IMR-90 (cell line): ENCODE results near the gene SRMS. TPM values are rescaled to one million over a fixed set of nuclear protein-coding genes. Genes with fewer than 3 reads are reported as not detected.

Experiments used
- ATAC-seq: fragments of 200-7000 bp; cut with Tn5 transposase; 2 replicates; pipeline ENCODE4 v1.9.1; 2020; ENCODE audit warnings: low read depth, mild to moderate bottlenecking, moderate library complexity
- BruUV-seq: library from RNA; stranded (reverse); fragments of 400-500 nt; replicated peaks from 2 replicates; lab custom pipeline; 2021; lab: Mats Ljungman, UMichigan
- CTCF ChIA-PET: fragments of 300-600 bp; formaldehyde crosslinking; extraction: SDS; loops from one replicate; lab custom pipeline; 2021; ENCODE audit warnings: antibody characterized with exemption; lab: Yijun Ruan, JAX
- POLR2A ChIA-PET: fragments of 300-600 bp; sonication (Branson Sonifier 250); formaldehyde crosslinking; loops from one replicate; lab custom pipeline; 2022; ENCODE audit warnings: antibody characterized with exemption; ENCODE audit not compliant: unreplicated experiment; lab: Charles Lee
- DNase-seq: peaks from one replicate; pipeline ENCODE4 v3.0.0; 2013
- H2AFZ ChIP-seq: replicated peaks from 2 replicates; pipeline ENCODE3; 2013; ENCODE audit warnings: low read length, mild to moderate bottlenecking; ENCODE audit not compliant: poor library complexity
- H2AK5ac ChIP-seq: 2 replicates; pipeline ENCODE4 v1.6.1; 2013; ENCODE audit warnings: low read depth, low read length, inconsistent platforms
- H2AK9ac ChIP-seq: replicated peaks from 2 replicates; pipeline ENCODE3; 2013; ENCODE audit warnings: mild to moderate bottlenecking, low read depth, low read length, moderate library complexity; ENCODE audit not compliant: poor library complexity
- H2BK120ac ChIP-seq: 2 replicates; pipeline ENCODE4 v1.6.1; 2013; ENCODE audit warnings: low read depth, low read length, inconsistent platforms
- H2BK15ac ChIP-seq: 3 replicates; pipeline ENCODE4 v1.6.1; 2013; ENCODE audit warnings: low read depth, low read length, inconsistent platforms
- H2BK20ac ChIP-seq: 2 replicates; pipeline ENCODE4 v1.6.1; 2013; ENCODE audit warnings: low read depth, mild to moderate bottlenecking, inconsistent platforms, low read length, moderate library complexity
- H2BK5ac ChIP-seq: 2 replicates; pipeline ENCODE4 v1.6.1; 2013; ENCODE audit warnings: mild to moderate bottlenecking, low read depth, low read length, inconsistent platforms; ENCODE audit not compliant: poor library complexity, severe bottlenecking
- H3K14ac ChIP-seq: replicated peaks from 2 replicates; pipeline ENCODE4 v1.6.1; 2013; ENCODE audit warnings: low read depth, low read length, inconsistent platforms
- H3K18ac ChIP-seq: 2 replicates; pipeline ENCODE4 v1.6.1; 2013; ENCODE audit warnings: low read depth, low read length, control low read depth
- H3K23ac ChIP-seq: 2 replicates; pipeline ENCODE4 v1.6.1; 2013; ENCODE audit warnings: low read depth, low read length, inconsistent platforms
- H3K27ac ChIP-seq: 2 replicates; pipeline ENCODE4 v1.5.1; 2013; ENCODE audit warnings: mild to moderate bottlenecking, control low read depth, low read length; ENCODE audit not compliant: insufficient read depth
- H3K27me3 ChIP-seq: 2 replicates; pipeline ENCODE4 v1.6.1; 2013; ENCODE audit warnings: low read length; ENCODE audit not compliant: control insufficient read depth, insufficient read depth
- H3K36me3 ChIP-seq: 2 replicates; pipeline ENCODE4 v1.6.1; 2013; ENCODE audit warnings: low read length, mixed read lengths; ENCODE audit not compliant: control insufficient read depth, insufficient read depth
- H3K4ac ChIP-seq: 2 replicates; pipeline ENCODE4 v1.6.1; 2013; ENCODE audit warnings: low read depth, low read length, inconsistent platforms
- H3K4me1 ChIP-seq: 2 replicates; pipeline ENCODE4 v1.6.1; 2013; ENCODE audit warnings: low read length, mixed read lengths; ENCODE audit not compliant: control insufficient read depth, insufficient read depth
- H3K4me2 ChIP-seq: 2 replicates; pipeline ENCODE4 v1.6.1; 2013; ENCODE audit warnings: low read depth, mild to moderate bottlenecking, control low read depth, low read length, moderate library complexity
- H3K4me3 ChIP-seq: 2 replicates; pipeline ENCODE4 v1.5.1; 2013; ENCODE audit warnings: low read depth, mild to moderate bottlenecking, control low read depth, low read length, moderate library complexity; ENCODE audit not compliant: insufficient read depth
- H3K56ac ChIP-seq: 2 replicates; pipeline ENCODE4 v1.6.1; 2013; ENCODE audit warnings: low read length, inconsistent platforms; ENCODE audit not compliant: insufficient read depth; ENCODE audit errors: extremely low read depth
- H3K79me1 ChIP-seq, 2 experiments: 2 replicates each; pipeline ENCODE4 v1.6.1; 2013; ENCODE audit warnings: low read length in 2 of 2, inconsistent platforms in 1 of 2, low read depth in 1 of 2
- H3K9ac ChIP-seq: 2 replicates; pipeline ENCODE4 v1.6.1; 2013; ENCODE audit warnings: low read depth, low read length, control low read depth
- H3K9me1 ChIP-seq: 2 replicates; pipeline ENCODE4 v1.6.1; 2013; ENCODE audit warnings: low read length, inconsistent platforms; ENCODE audit not compliant: insufficient read depth
- H3K9me3 ChIP-seq: 2 replicates; pipeline ENCODE4 v1.6.1; 2013; ENCODE audit warnings: low read length; ENCODE audit not compliant: control insufficient read depth, insufficient read depth
- H4K20me1 ChIP-seq: 2 replicates; pipeline ENCODE4 v1.6.1; 2013; ENCODE audit warnings: low read length, inconsistent platforms; ENCODE audit not compliant: insufficient read depth
- H4K5ac ChIP-seq: 2 replicates; pipeline ENCODE4 v1.6.1; 2013; ENCODE audit warnings: mild to moderate bottlenecking, low read depth, low read length, control low read depth
- H4K8ac ChIP-seq, 2 experiments: 2 replicates each; pipeline ENCODE4 v1.6.1; 2013; ENCODE audit warnings: low read depth in 2 of 2, low read length in 2 of 2, control low read depth in 1 of 2, inconsistent platforms in 1 of 2
- H4K91ac ChIP-seq: 2 replicates; pipeline ENCODE4 v1.6.1; 2013; ENCODE audit warnings: low read depth, low read length, inconsistent platforms; ENCODE audit not compliant: insufficient read depth
- BHLHE40 ChIP-seq: fragments of 150-350 bp; IDR thresholded peaks from 2 replicates; pipeline ENCODE4 v1.6.1; 2016; ENCODE audit warnings: mild to moderate bottlenecking, low read depth, low read length
- CEBPB ChIP-seq: IDR thresholded peaks from 2 replicates; pipeline ENCODE4 v1.6.1; 2012; ENCODE audit warnings: low read depth, low read length, improper control_type of control experiment
- CHD1 ChIP-seq: IDR thresholded peaks from 2 replicates; pipeline ENCODE4 v1.6.1; 2012; ENCODE audit warnings: low read depth, low read length, improper control_type of control experiment
- CTCF ChIP-seq: conservative IDR thresholded peaks from 2 replicates; pipeline ENCODE4 v1.5.1; 2012; ENCODE audit warnings: mild to moderate bottlenecking, low read depth, low read length, improper control_type of control experiment
- ELK1 ChIP-seq: fragments of 150-350 bp; IDR thresholded peaks from 2 replicates; pipeline ENCODE4 v1.6.1; 2016; ENCODE audit warnings: low read depth, mild to moderate bottlenecking, low read length, moderate library complexity, borderline replicate concordance
- FOS ChIP-seq: fragments of 150-350 bp; IDR thresholded peaks from 2 replicates; pipeline ENCODE4 v1.6.1; 2016; ENCODE audit warnings: low read depth, low read length
- MAFK ChIP-seq: IDR thresholded peaks from 2 replicates; pipeline ENCODE4 v1.6.1; 2012; ENCODE audit warnings: low read depth, low read length, improper control_type of control experiment
- MAZ ChIP-seq: IDR thresholded peaks from 2 replicates; pipeline ENCODE4 v1.6.1; 2012; ENCODE audit warnings: low read depth, mild to moderate bottlenecking, low read length, improper control_type of control experiment, moderate library complexity, borderline replicate concordance
- MXI1 ChIP-seq: IDR thresholded peaks from 2 replicates; pipeline ENCODE4 v1.6.1; 2012; ENCODE audit warnings: low read depth, mild to moderate bottlenecking, low read length, moderate library complexity, borderline replicate concordance
- NFE2L2 ChIP-seq: fragments of 150-350 bp; IDR thresholded peaks from 2 replicates; pipeline ENCODE4 v1.6.1; 2016; ENCODE audit warnings: low read depth, mild to moderate bottlenecking, low read length
- POLR2A ChIP-seq: IDR thresholded peaks from 2 replicates; pipeline ENCODE4 v1.6.1; 2012; ENCODE audit warnings: mild to moderate bottlenecking, low read depth, low read length
- RAD21 ChIP-seq: IDR thresholded peaks from 2 replicates; pipeline ENCODE4 v1.6.1; 2012; ENCODE audit warnings: low read length, improper control_type of control experiment
- RCOR1 ChIP-seq: IDR thresholded peaks from 2 replicates; pipeline ENCODE4 v1.6.1; 2012; ENCODE audit warnings: mild to moderate bottlenecking, low read length, improper control_type of control experiment; ENCODE audit not compliant: insufficient replicate concordance
- RFX5 ChIP-seq: IDR thresholded peaks from 2 replicates; pipeline ENCODE4 v1.8.0; 2012; ENCODE audit warnings: low read depth, mild to moderate bottlenecking, low read length, moderate library complexity
- SMC3 ChIP-seq: fragments of 150-350 bp; IDR thresholded peaks from 2 replicates; pipeline ENCODE4 v1.6.1; 2016; ENCODE audit warnings: low read depth, mild to moderate bottlenecking, antibody characterized with exemption, low read length, moderate library complexity
- USF2 ChIP-seq: fragments of 150-350 bp; IDR thresholded peaks from 2 replicates; pipeline ENCODE4 v1.6.1; 2017; ENCODE audit warnings: mild to moderate bottlenecking, antibody characterized with exemption, low read length, low read depth
- WGBS, 2 experiments: methylation state at CpG; one replicate each; pipeline versions ENCODE4 v1.1.5 to v1.1.7; 2013; ENCODE audit warnings: missing lambda C conversion rate in 2 of 2; ENCODE audit not compliant: insufficient read length in 1 of 2; ENCODE audit errors: extremely low coverage in 2 of 2; 5-methylcytosine and 5-hydroxymethylcytosine counted together
- dilution Hi-C: fragments of 300-500 bp; cut with HindIII; formaldehyde crosslinking; loops from one replicate; pipeline ENCODE4 v1.14.3; 2018; ENCODE audit warnings: low sequenced_read_pairs; ENCODE audit not compliant: unreplicated experiment
- in situ Hi-C: fragments of 300-500 bp; cut with MboI; formaldehyde crosslinking; loops from 3 replicates; pipeline ENCODE4 v1.14.3; 2019; ENCODE audit warnings: low sequenced_read_pairs, inconsistent platforms, mixed read lengths
- intact Hi-C: fragments of 100-400 bp; cut with micrococcal nuclease; formaldehyde crosslinking; loops from 2 replicates; pipeline ENCODE4 v1.10.0; 2022
- polyA plus RNA-seq, 3 experiments: library from polyadenylated mRNA; depleted of rRNA; stranded (reverse); fragments of >200 nt; gene quantifications; 2 replicates each; pipeline ENCODE4 v1.2.3, GENCODE V29; 2012; ENCODE audit warnings: low replicate concordance in 1 of 3
- total RNA-seq: library from RNA; depleted of rRNA; stranded (reverse); fragments of >200 nt; gene quantifications from 2 replicates; pipeline ENCODE4 v1.2.3, GENCODE V29; 2012

The SRMS gene
- total and polyA plus RNA-seq, 2 of the 4 experiments (the other 2 are of a cell fraction) = not detected

- no peak overlapping the region for H3K4ac ChIP-seq
- no peak overlapping the region for H2AFZ ChIP-seq
- dilution Hi-C loops = no loop called here
- H4K8ac ChIP-seq = no peak overlapping the region
- H4K91ac ChIP-seq = no peak overlapping the region
- POLR2A ChIA-PET = no interaction called here
- CTCF ChIA-PET = no interaction called here
- no peak overlapping the region for H2BK20ac ChIP-seq
- H2BK5ac ChIP-seq = no peak overlapping the region
- no peaks in the 10 kb centered on the region for H3K79me1 ChIP-seq
- H4K5ac ChIP-seq = no peak overlapping the region
- no peak overlapping the region for H3K4me3 ChIP-seq
- H3K23ac ChIP-seq = no peak overlapping the region
- H2AK9ac ChIP-seq = no peak overlapping the region
- DNase-seq = no peak
- no peaks in the 10 kb centered on the region for H4K20me1 ChIP-seq
- 76% methylated on average over 8 of the region's 28 CpGs; no CpG with 5 or more reads in 1 of the 2 experiments for WGBS, 2 experiments
- intact Hi-C loops = no loop called here
- H3K18ac ChIP-seq = no peak overlapping the region
- H3K9ac ChIP-seq = no peak overlapping the region
- peaks cover 3% of the 10 kb centered on the region; the same call in 1 of the 2 replicates for H3K4me1 ChIP-seq
- H3K14ac ChIP-seq = no peak overlapping the region
- H3K36me3 ChIP-seq = no peaks in the 10 kb centered on the region
- H3K9me1 ChIP-seq = no peaks in the 10 kb centered on the region
- BruUV-seq = no TSS peak
- peaks cover 13% of the 10 kb centered on the region; the same call in 1 of the 2 replicates for H3K27me3 ChIP-seq
- H3K9me3 ChIP-seq = no peaks in the 10 kb centered on the region
- no peak overlapping the region for H2BK120ac ChIP-seq
- H3K4me2 ChIP-seq = no peak overlapping the region
- no peak overlapping the region for H2AK5ac ChIP-seq
- ATAC-seq = no peak
- no peak overlapping the region for H3K27ac ChIP-seq
- TF ChIP-seq CEBPB (no peak), CTCF (no peak), NFE2L2 (no peak), ELK1 (no peak), FOS (no peak), RFX5 (no peak), POLR2A (no peak), MAFK (no peak), RAD21 (no peak), BHLHE40 (no peak), CHD1 (no peak), MAZ (no peak), RCOR1 (no peak), MXI1 (no peak), USF2 (no peak), SMC3 (no peak)
- no peak overlapping the region for H3K56ac ChIP-seq
- in situ Hi-C loops = no loop called here
- H2BK15ac ChIP-seq = no peak overlapping the region
Measured at GRCh38 chr20:63541371-63541770, 6.2 kb downstream of the SRMS start.
